Smooth muscle cell (in vitro differentiated cells): Measurements from ENCODE around the gene TBX2. TPM values are rescaled to one million over a fixed set of nuclear protein-coding genes. Genes with fewer than 3 reads are reported as not detected.

Experiments
- DNase-seq: peaks from one replicate; lab custom pipeline; 2025; ENCODE audit not compliant: unreplicated experiment; lab: John Stamatoyannopoulos, UW
- H2AFZ ChIP-seq: fragments of 200-600 bp; sonication (generic); 2 replicates; pipeline ENCODE4 v1.6.0; 2016; ENCODE audit warnings: antibody characterized with exemption, low read depth, mild to moderate bottlenecking
- H3F3A ChIP-seq: fragments of 200-600 bp; sonication (generic); 2 replicates; pipeline ENCODE4 v1.6.0; 2017; ENCODE audit warnings: antibody characterized with exemption, low read depth
- H3K27ac ChIP-seq: fragments of 200-600 bp; sonication (generic); 2 replicates; pipeline ENCODE4 v1.5.1; 2016; ENCODE audit warnings: low read depth, mild to moderate bottlenecking
- H3K27me3 ChIP-seq: fragments of 200-600 bp; sonication (generic); 2 replicates; pipeline ENCODE4 v1.6.1; 2016; ENCODE audit warnings: low read depth, mild to moderate bottlenecking
- H3K36me3 ChIP-seq: fragments of 200-600 bp; sonication (generic); 2 replicates; pipeline ENCODE4 v1.5.1; 2016; ENCODE audit warnings: low read depth
- H3K4me1 ChIP-seq: fragments of 200-600 bp; sonication (generic); 2 replicates; pipeline ENCODE4 v1.5.1; 2016; ENCODE audit warnings: low read depth
- H3K4me2 ChIP-seq: fragments of 200-600 bp; sonication (generic); 2 replicates; pipeline ENCODE4 v1.6.0; 2016; ENCODE audit warnings: mild to moderate bottlenecking
- H3K4me3 ChIP-seq: fragments of 200-600 bp; sonication (generic); 2 replicates; pipeline ENCODE4 v1.5.1; 2016; ENCODE audit warnings: mild to moderate bottlenecking
- H3K79me2 ChIP-seq: fragments of 200-600 bp; sonication (generic); 2 replicates; pipeline ENCODE4 v1.6.0; 2016; ENCODE audit warnings: low read depth, mild to moderate bottlenecking
- H3K9ac ChIP-seq: fragments of 200-600 bp; sonication (generic); 2 replicates; pipeline ENCODE4 v1.6.0; 2016; ENCODE audit warnings: low read depth
- H3K9me3 ChIP-seq: fragments of 200-600 bp; sonication (generic); replicated peaks from 2 replicates; pipeline ENCODE4 v1.5.1; 2016; ENCODE audit warnings: low read depth
- H4K20me1 ChIP-seq: fragments of 200-600 bp; sonication (generic); 2 replicates; pipeline ENCODE4 v1.6.0; 2016; ENCODE audit warnings: low read depth
- CTCF ChIP-seq: fragments of 200-600 bp; sonication (generic); IDR thresholded peaks from 2 replicates; pipeline ENCODE4 v1.5.1; 2017; ENCODE audit warnings: borderline replicate concordance, mild to moderate bottlenecking, antibody characterized with exemption; ENCODE audit not compliant: insufficient read depth, poor library complexity, severe bottlenecking
- WGBS: methylation state at CpG from one replicate; pipeline ENCODE4 v1.1.7; 2016; ENCODE audit warnings: low lambda C conversion rate; 5-methylcytosine and 5-hydroxymethylcytosine counted together
- polyA plus RNA-seq: library from polyadenylated mRNA; unstranded; fragments of >200 nt; fragmentation: Nextera tagmentation; extraction: Ambion mirVana; gene quantifications from 2 replicates; pipeline ENCODE4 v1.2.1, GENCODE V29; 2016
- total RNA-seq: library from RNA; depleted of rRNA; stranded (reverse); fragments of >200 nt; gene quantifications from 2 replicates; pipeline ENCODE4 v1.2.3, GENCODE V29; 2014

The TBX2 gene
- total and polyA plus RNA-seq, 2 experiments from 2014 or later: 46.7 to 146 TPM

- peaks cover 96% of the 10 kb centered on the region for H3K79me2 ChIP-seq
- WGBS: 17% methylated on average over 14 of the region's 14 CpGs
- peaks cover 16% of the 10 kb centered on the region for H3F3A ChIP-seq
- no peak for TF ChIP-seq CTCF
- no peak for DNase-seq
- H4K20me1 ChIP-seq: no peaks in the 10 kb centered on the region
- H3K36me3 ChIP-seq: no peaks in the 10 kb centered on the region
- peak overlapping the region; percentile 63 for H3K4me3 ChIP-seq
- peaks cover 6% of the 10 kb centered on the region for H3K27me3 ChIP-seq
- H3K4me1 ChIP-seq: peaks cover 37% of the 10 kb centered on the region
- H3K4me2 ChIP-seq: peak overlapping the region; percentile 91
- H3K9me3 ChIP-seq: no peaks in the 10 kb centered on the region
- no peak overlapping the region for H3K9ac ChIP-seq
- peak overlapping the region; percentile 26 for H2AFZ ChIP-seq
- no peak overlapping the region for H3K27ac ChIP-seq
Measured at GRCh38 chr17:61458000-61458399, 58.4 kb downstream of the TBX2 start.

GRCh38 chr17:61458421-61459141, 58.9 kb downstream of the TBX2 start:
- Histone ChIP-seq H3F3A (peaks cover 16% of the 10 kb centered on the region), H3K9ac (no peak overlapping the region), H3K27me3 (peaks cover 6% of the 10 kb centered on the region), H2AFZ (no peak overlapping the region), H3K36me3 (no peaks in the 10 kb centered on the region), H3K9me3 (no peaks in the 10 kb centered on the region), H3K79me2 (peaks cover 95% of the 10 kb centered on the region), H3K4me1 (peaks cover 37% of the 10 kb centered on the region), H3K4me2 (peak overlapping the region; percentile 91), H4K20me1 (no peaks in the 10 kb centered on the region), H3K27ac (no peak overlapping the region), H3K4me3 (no peak overlapping the region)
- DNase-seq: no peak
- TF ChIP-seq CTCF: no peak
- 40% methylated on average over 5 of the region's 5 CpGs for WGBS

Other genes with a start within 250 kb of the TBX2 start
- gene TBX4, start 52.6 kb downstream of the TBX2 start, total RNA-seq: 14.1 and 15.4 TPM in 2 replicates
- gene TBX4, start 52.6 kb downstream of the TBX2 start, polyA plus RNA-seq: 14.6 and 22.7 TPM in 2 replicates
- gene NACA2, start 191.4 kb downstream of the TBX2 start, total RNA-seq: not detected in 2 replicates
- gene NACA2, start 191.4 kb downstream of the TBX2 start, polyA plus RNA-seq: not detected in 2 replicates